ENCODE results near the gene GHR.

Gene GHR

DNA sequence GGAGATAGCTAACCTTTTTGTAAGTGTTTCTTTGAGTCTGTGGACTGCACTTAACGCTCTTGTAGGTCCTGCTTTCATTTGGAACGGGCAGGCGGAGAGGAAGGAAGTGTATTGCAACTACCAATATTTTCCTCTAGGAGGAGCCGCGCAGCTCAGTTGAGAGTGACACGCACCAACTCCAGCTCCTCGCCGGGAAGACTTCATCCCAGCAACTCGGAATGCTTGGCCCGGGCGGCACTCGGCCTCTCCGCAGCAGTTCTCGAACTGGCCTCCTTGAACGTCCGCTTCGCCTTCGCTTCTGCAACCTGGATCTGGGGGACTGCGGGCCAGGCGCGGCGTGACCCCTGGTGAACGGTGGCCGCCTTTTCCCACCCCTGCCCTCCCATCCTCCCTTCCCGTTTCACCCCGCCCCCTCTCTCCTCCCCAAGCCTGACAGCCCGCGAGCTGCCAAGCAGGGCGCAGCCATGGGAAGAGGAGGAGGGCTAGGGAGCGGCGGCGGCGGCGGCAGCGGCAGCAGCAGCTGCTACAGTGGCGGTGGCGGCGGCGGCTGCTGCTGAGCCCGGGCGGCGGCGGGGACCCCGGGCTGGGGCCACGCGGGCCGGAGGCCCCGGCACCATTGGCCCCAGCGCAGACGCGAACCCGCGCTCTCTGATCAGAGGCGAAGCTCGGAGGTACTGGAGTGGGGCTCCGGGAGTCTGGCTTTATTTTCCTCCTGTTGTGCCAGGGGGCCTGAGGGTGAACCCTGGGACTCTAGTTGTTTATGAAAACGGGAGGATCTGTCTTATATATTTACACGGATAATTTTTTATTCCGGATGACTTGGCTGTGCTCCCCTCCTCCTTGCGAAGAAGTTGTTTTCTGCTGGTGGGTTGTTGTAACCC lies at the start of gene GHR:
Gene GHR (plus strand): TSS at position 155 of the 881 bp plus-strand sequence. CDS start 142,436 bp downstream, outside the sequence.
- ATAC-seq (peak; percentile 45), DNase-seq (peak; percentile 26)

- ATAC-seq (no peak), DNase-seq (no peak)
Measured at GRCh38 chr5:42374679-42375273, 48.5 kb upstream of the GHR start.

GRCh38 chr5:42377496-42377895 lies 45.7 kb upstream of the GHR start:
- no peak for DNase-seq
- ATAC-seq = no peak

DNA sequence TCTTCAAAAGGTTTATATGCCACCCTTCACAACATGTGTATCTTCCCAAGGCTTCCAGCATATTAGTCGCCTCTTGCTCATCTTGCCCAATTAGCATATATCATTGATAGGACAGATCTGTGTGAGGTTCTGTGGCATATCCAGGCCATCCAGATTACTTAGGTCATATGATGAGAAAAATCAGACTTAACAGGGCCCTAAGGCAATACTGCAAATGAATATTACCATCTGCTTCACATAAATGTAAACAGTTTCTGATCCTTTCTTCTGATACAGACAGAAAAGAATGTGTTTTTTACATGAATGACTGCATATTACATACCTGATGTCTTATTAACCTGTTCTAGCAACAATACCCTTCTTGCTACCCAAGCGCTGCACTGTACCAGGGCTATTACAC lies 41.3 kb upstream of the GHR start:
- DNase-seq (no peak), ATAC-seq (no peak)

GRCh38 chr5:42387563-42387962 lies 35.7 kb upstream of the GHR start:
- DNase-seq = no peak
- no peak for ATAC-seq

GRCh38 chr5:42390115-42390514 lies 33.1 kb upstream of the GHR start:
- ATAC-seq (no peak), DNase-seq (no peak)

DNA sequence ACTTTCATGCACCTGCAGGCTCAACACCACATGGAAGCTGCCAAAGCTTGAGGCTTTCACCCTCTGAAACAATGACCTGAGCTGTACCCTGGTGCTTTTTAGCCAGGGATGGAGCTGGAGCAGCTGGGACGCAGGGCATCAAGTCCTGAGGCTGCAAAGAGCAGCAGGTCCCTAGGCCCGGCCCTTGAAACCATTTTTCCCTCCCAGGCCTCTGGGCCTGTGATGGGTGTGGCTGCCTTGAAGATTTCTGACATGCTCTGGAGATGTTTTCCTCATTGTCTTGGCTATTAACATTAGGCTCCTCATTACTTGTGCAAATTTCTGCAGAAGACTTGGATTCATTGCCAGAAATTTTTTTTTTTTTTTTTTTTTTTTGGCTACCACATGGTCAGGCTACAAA lies 30.3 kb upstream of the GHR start:
- no peak for ATAC-seq

DNA sequence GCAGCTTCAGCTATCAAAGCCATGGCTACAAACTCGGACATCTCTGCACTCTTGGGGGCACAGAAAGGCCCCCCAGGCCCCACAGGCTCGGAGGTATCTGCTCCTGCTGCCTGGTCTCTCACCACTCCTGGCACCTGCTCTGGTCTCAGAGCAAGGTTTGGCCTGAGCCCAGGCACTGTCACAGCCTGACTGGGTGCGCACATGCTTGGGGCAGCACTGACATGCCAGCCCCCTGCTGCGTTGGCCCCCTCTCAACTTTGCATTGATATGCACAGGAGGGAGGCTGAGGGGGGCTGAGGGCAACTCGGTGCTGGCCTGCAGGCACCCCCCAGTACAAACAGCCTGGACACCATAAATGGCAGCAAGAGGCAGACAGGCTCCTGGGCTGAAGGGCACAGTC lies 27.1 kb upstream of the GHR start:
- DNase-seq (no peak), ATAC-seq (no peak)

More for the DNA sequence above, 30.3 kb upstream of the GHR start:
- no peak for DNase-seq

- no peak for ATAC-seq
- no peak for DNase-seq
Measured at GRCh38 chr5:42397267-42397666, 26.0 kb upstream of the GHR start.

- no peak for ATAC-seq
- DNase-seq = no peak
Measured at GRCh38 chr5:42399702-42400101, 23.5 kb upstream of the GHR start.

DNA sequence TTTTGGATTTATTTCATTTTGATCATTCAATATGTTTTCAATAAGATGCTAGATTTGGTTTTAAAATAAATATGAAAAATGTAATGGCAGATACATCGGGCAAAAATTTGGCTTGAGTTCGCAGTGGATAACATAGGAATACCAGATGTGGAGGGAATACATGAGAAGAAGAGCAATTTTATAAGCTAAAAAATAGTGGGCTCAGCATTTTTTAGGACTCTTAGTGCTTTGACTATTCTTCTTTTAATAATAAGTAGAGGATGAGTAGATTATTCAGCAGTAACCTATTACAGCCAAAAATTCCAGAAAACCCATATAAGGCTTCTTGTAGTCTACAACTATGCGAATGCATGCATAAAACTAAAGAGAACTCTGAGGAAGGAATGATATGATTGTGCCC lies 22.8 kb upstream of the GHR start:
- ATAC-seq (no peak), DNase-seq (no peak)

GRCh38 chr5:42403236-42403635 lies 20.0 kb upstream of the GHR start:
- ATAC-seq = no peak
- no peak for DNase-seq

DNA sequence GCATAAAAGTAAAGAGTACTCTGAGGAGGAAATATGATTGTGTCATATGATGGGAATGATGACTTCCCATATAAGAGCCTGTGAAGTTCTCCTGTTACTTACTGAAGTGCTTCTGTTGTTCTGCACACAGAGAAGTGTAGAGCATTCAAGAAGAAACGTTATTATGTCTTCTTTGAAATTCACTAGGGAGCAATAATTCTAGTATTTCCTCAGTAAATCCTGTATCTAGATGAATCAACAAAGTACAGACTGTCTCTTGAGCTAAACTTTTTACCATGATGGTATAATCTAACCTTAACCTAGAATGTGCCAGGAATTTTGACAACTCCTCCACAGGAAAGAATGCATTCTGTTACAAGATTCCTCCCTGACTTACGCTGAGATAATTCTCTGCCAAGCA lies 18.9 kb upstream of the GHR start:
- no peak for DNase-seq
- no peak for ATAC-seq

- no peak for DNase-seq
- ATAC-seq = no peak
Measured at GRCh38 chr5:42419294-42419693, 3.9 kb upstream of the GHR start.

DNA sequence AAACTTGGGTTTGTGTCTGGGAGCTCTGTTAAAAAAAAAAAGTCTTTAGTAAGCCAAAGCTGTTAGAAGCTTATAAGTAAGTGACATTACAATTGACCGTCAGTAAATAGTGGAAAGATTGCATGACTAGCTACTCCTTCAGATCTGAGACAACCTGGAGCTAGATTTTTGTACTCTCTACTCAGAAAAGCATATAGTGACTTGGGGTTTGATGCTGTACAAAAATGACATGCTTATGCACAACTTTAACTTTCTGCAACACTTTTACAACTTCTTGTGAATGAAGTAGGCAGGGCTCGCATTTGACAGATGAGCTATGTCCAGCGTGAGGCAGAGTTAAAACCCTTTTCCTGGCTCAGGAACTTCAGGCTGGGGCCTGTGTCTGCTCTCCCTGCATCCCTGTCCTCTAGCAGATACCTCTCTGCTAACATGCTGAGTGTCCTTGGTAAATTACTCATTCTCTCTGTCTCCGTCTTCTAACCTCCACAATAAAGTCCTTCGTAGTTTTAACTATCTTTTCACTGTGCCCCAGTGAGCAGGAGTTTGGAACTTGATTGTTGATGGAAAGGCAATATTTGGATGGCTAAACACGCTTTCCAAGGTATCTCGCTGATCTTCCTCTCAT lies 471 bp upstream of the GHR start:
- ATAC-seq = no peak
- no peak for DNase-seq

DNA sequence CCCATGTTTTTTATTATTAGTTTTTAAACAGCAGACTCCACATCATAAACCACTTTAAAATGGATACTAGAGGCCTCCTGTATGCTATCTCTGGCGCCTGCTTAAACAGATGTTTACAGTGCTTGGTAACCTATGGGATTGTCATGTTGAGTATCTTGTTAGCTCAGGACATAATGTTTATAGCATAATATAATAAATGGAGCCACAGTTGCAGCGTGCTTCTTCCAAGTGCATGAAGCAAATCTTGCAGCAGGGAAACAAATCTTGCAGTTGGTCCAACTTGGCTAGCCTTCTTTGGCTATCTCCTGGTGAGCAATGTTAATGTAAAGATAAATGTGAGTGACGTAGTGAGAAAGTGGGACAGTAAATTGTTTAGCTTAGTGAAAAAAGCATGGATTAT lies 2.8 kb downstream of the GHR start:
- DNase-seq = no peak
- ATAC-seq = no peak

DNA sequence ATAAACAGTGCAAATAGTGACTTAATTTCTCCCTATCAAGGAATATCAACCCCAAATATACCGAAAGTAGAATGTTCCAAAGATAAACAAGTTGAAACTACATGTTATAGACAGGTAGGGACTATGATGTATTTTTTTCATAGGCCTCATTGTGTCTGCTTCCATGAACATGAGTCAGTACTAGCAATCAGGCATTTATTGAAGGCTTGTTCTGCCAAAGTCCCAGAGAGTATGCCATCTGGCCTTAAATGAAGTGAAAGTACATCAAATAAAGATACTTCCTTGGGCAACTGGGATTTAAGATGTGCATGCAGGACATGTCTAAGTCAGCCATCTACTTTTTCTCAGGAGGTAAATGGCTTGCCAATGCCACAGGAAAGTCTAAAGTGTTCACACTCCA lies 6.5 kb downstream of the GHR start:
- ATAC-seq (no peak), DNase-seq (no peak)

GRCh38 chr5:42434047-42434724 lies 10.9 kb downstream of the GHR start:
- DNase-seq = no peak
- no peak for ATAC-seq

DNA sequence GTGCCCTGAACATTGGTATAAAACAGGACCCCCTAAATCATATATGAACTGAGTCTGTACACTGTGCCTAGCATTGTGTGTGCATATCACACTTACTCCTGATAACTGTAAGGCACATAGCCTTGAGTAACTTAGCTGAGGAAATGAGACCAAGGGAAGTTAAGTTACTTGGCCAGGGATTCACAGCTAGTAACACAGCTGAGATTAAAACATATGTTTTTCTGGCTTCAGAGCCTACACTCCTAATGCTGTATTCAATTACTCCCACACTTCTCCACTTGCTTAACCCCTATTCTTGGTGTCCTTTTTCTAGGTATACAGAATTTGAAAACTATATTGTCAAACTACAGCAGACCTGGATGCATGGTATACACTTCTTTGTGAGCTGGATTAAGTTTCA lies 12.8 kb downstream of the GHR start:
- ATAC-seq (no peak), DNase-seq (no peak)

DNA sequence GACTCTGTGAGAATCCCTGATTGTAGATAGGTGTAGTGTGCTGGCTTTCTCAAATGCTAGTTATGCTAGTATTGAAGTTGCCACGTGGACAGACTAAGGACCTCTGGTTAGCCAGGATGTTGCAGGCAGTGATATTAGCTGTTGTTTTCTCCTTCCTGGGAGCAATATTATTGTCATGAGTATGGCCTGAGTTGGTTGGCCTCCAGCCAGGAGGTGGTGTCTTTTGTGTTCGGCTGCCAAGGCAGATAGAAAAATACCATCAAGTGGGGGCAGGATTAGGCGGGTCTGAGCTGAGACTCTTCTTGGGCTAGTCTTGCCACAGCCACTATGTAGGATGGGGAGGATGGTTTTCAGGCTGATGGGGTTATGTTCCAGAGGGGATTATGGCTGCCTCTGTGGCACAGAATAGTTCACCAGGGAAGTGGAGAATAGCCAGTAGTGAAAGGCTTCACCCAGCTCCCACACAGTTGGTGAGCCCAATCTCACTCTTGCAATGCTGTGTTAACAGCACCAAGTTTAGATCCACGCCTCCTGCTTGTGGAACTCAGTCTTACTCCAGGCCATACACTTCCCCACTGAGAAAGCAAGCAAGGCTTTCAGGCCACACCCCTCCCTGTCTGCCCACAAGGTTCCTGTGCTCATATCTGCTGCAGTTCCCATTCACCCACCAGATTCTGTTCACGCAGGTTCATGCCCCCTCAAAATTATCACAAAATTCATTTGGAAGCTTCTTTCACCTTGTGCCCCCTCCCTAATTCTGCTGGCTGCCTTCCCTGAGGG lies 31.2 kb downstream of the GHR start:
- no peak for DNase-seq
- no peak for ATAC-seq

- DNase-seq = no peak
- ATAC-seq = no peak
Measured at GRCh38 chr5:42461033-42461432, 37.8 kb downstream of the GHR start.

- no peak for DNase-seq
- ATAC-seq = no peak
Measured at GRCh38 chr5:42461507-42461906, 38.3 kb downstream of the GHR start.
